ENCODE results near the gene SPTBN1.

Gene SPTBN1

GRCh38 chr2:54671875-54672589 is 215.9 kb downstream of the SPTBN1 start:
- H3K18ac ChIP-seq (ENCODE audit: low read length): no peak overlapping the region
- no peak overlapping the region for H2AK5ac ChIP-seq (ENCODE audit: low read length)
- H4K12ac ChIP-seq (ENCODE audit: low read depth, low read length): no peak overlapping the region
- peak in 1 of 2 donors; percentile 17 for DNase-seq
- H3K4ac ChIP-seq (ENCODE audit: low read depth, low read length): no peak overlapping the region
- H3K79me1 ChIP-seq (ENCODE audit: low read length): peaks cover 8% of the 10 kb centered on the region
- peak overlapping the region; percentile 26 for H3K4me2 ChIP-seq (ENCODE audit: low read length)
- no peaks in the 10 kb centered on the region for H3K9me3 ChIP-seq (ENCODE audit: insufficient read depth, low read depth, low read length)
- no peak overlapping the region for H3K4me3 ChIP-seq (ENCODE audit: low read depth, low read length)
- peaks cover 3% of the 10 kb centered on the region for H3K79me2 ChIP-seq (ENCODE audit: control insufficient read depth, insufficient read depth, low read length, poor library complexity)
- H2BK120ac ChIP-seq (ENCODE audit: insufficient read depth, low read length, poor library complexity): no peak overlapping the region
- no peak overlapping the region for H2BK5ac ChIP-seq (ENCODE audit: low read depth, low read length, poor library complexity)
- peak overlapping the region; percentile 84 for H3K27ac ChIP-seq (ENCODE audit: low read depth, low read length)
- no peak overlapping the region for H4K91ac ChIP-seq (ENCODE audit: low read depth, low read length)
- no peaks in the 10 kb centered on the region for H3K27me3 ChIP-seq (ENCODE audit: insufficient read depth, low read length)
- no peak overlapping the region for H3K23ac ChIP-seq (ENCODE audit: low read length)
- H3K14ac ChIP-seq (ENCODE audit: low read length): no peak overlapping the region
- H3K4me1 ChIP-seq (ENCODE audit: control insufficient read depth in 1 of 2, insufficient read depth in 2 of 2, low read length in 2 of 2): peaks cover 12 to 27% of the 10 kb centered on the region in 2 experiments
- H2BK12ac ChIP-seq (ENCODE audit: low read length): no peak overlapping the region
- H3K36me3 ChIP-seq (ENCODE audit: control insufficient read depth in 1 of 2, insufficient read depth in 2 of 2, low read length in 2 of 2): peaks cover 13 to 21% of the 10 kb centered on the region in 2 experiments
- no CpG with 5 or more reads among the region's 4 CpGs for WGBS (ENCODE audit: extremely low coverage, insufficient coverage, insufficient read length)
- H2AFZ ChIP-seq (ENCODE audit: insufficient read depth, low read length, poor library complexity): no peak overlapping the region
- H3K9ac ChIP-seq (ENCODE audit: low read length): no peak overlapping the region
- H4K8ac ChIP-seq (ENCODE audit: low read depth, low read length): no peak overlapping the region

- H3K4me3 ChIP-seq (ENCODE audit: low read depth, low read length): no peak overlapping the region
Observed at GRCh38 chr2:54672590-54673456, 216.7 kb downstream of the SPTBN1 start.

GRCh38 chr2:54673501-54673998 is 217.4 kb downstream of the SPTBN1 start:
- peak overlapping the region; percentile 86 for H3K18ac ChIP-seq (ENCODE audit: low read length)
- peak overlapping the region; percentile 15 for H2AFZ ChIP-seq (ENCODE audit: insufficient read depth, low read length, poor library complexity)
- H4K12ac ChIP-seq (ENCODE audit: low read depth, low read length): no peak overlapping the region
- H3K79me1 ChIP-seq (ENCODE audit: low read length): peaks cover 8% of the 10 kb centered on the region
- peak overlapping the region; percentile 81 for H4K8ac ChIP-seq (ENCODE audit: low read depth, low read length)
- H3K4me3 ChIP-seq (ENCODE audit: low read depth, low read length): no peak overlapping the region
- H2BK12ac ChIP-seq (ENCODE audit: low read length): peak overlapping the region; percentile 91
- H2AK5ac ChIP-seq (ENCODE audit: low read length): peak overlapping the region; percentile 81
- H4K91ac ChIP-seq (ENCODE audit: low read depth, low read length): peak overlapping the region; percentile 95
- H3K4me2 ChIP-seq (ENCODE audit: low read length): peak overlapping the region; percentile 32
- peaks cover 1% of the 10 kb centered on the region for H3K9me3 ChIP-seq (ENCODE audit: insufficient read depth, low read depth, low read length)
- peak overlapping the region; percentile 88 for H2BK5ac ChIP-seq (ENCODE audit: low read depth, low read length, poor library complexity)
- H3K36me3 ChIP-seq (ENCODE audit: control insufficient read depth in 1 of 2, insufficient read depth in 2 of 2, low read length in 2 of 2): peaks cover 3 to 13% of the 10 kb centered on the region in 2 experiments
- no peak overlapping the region for H3K23ac ChIP-seq (ENCODE audit: low read length)
- H3K9ac ChIP-seq (ENCODE audit: low read length): no peak overlapping the region
- H3K14ac ChIP-seq (ENCODE audit: low read length): peak overlapping the region; percentile 90
- peaks cover 3% of the 10 kb centered on the region for H3K79me2 ChIP-seq (ENCODE audit: control insufficient read depth, insufficient read depth, low read length, poor library complexity)
- DNase-seq: peak; percentile 63 to 79
- peak overlapping the region; percentile 79 for H2BK120ac ChIP-seq (ENCODE audit: insufficient read depth, low read length, poor library complexity)
- H3K27me3 ChIP-seq (ENCODE audit: insufficient read depth, low read length): no peaks in the 10 kb centered on the region
- WGBS (ENCODE audit: extremely low coverage, insufficient coverage, insufficient read length): no CpG with 5 or more reads among the region's 16 CpGs
- peaks cover 12 to 27% of the 10 kb centered on the region in 2 experiments for H3K4me1 ChIP-seq (ENCODE audit: control insufficient read depth in 1 of 2, insufficient read depth in 2 of 2, low read length in 2 of 2)
- H3K4ac ChIP-seq (ENCODE audit: low read depth, low read length): peak overlapping the region; percentile 57
- peak overlapping the region; percentile 94 for H3K27ac ChIP-seq (ENCODE audit: low read depth, low read length)

More at GRCh38 chr2:54672590-54673456, 216.7 kb downstream of the SPTBN1 start:
- Histone ChIP-seq H2BK5ac (ENCODE audit: low read depth, low read length, poor library complexity) (peak overlapping the region; percentile 88), H3K4ac (ENCODE audit: low read depth, low read length) (peak overlapping the region; percentile 57), H3K18ac (ENCODE audit: low read length) (peak overlapping the region; percentile 86), H3K36me3 (ENCODE audit: control insufficient read depth in 1 of 2, insufficient read depth in 2 of 2, low read length in 2 of 2) (peaks cover 8 to 18% of the 10 kb centered on the region in 2 experiments), H3K4me1 (ENCODE audit: control insufficient read depth in 1 of 2, insufficient read depth in 2 of 2, low read length in 2 of 2) (peaks cover 12 to 27% of the 10 kb centered on the region in 2 experiments), H3K4me2 (ENCODE audit: low read length) (peak overlapping the region; percentile 32), H2AK5ac (ENCODE audit: low read length) (no peak overlapping the region), H4K91ac (ENCODE audit: low read depth, low read length) (peak overlapping the region; percentile 95), H4K12ac (ENCODE audit: low read depth, low read length) (no peak overlapping the region), H3K79me2 (ENCODE audit: control insufficient read depth, insufficient read depth, low read length, poor library complexity) (peaks cover 3% of the 10 kb centered on the region), H3K23ac (ENCODE audit: low read length) (no peak overlapping the region), H3K79me1 (ENCODE audit: low read length) (peaks cover 8% of the 10 kb centered on the region), H2BK120ac (ENCODE audit: insufficient read depth, low read length, poor library complexity) (peak overlapping the region; percentile 79), H4K8ac (ENCODE audit: low read depth, low read length) (peak overlapping the region; percentile 81), H2BK12ac (ENCODE audit: low read length) (peak overlapping the region; percentile 91), H3K14ac (ENCODE audit: low read length) (peak overlapping the region; percentile 90), H3K27me3 (ENCODE audit: insufficient read depth, low read length) (no peaks in the 10 kb centered on the region), H3K27ac (ENCODE audit: low read depth, low read length) (peak overlapping the region; percentile 94), H2AFZ (ENCODE audit: insufficient read depth, low read length, poor library complexity) (no peak overlapping the region), H3K9me3 (ENCODE audit: insufficient read depth, low read depth, low read length) (peaks cover 1% of the 10 kb centered on the region), H3K9ac (ENCODE audit: low read length) (no peak overlapping the region)
- DNase-seq: peak; percentile 20 to 75
- no CpG with 5 or more reads among the region's 12 CpGs for WGBS (ENCODE audit: extremely low coverage, insufficient coverage, insufficient read length)

- H3K4me1 ChIP-seq (ENCODE audit: control insufficient read depth in 1 of 2, insufficient read depth in 2 of 2, low read length in 2 of 2): peaks cover 12 to 22% of the 10 kb centered on the region in 2 experiments
- no peak overlapping the region for H3K14ac ChIP-seq (ENCODE audit: low read length)
- no peak overlapping the region for H3K4me2 ChIP-seq (ENCODE audit: low read length)
- H2BK12ac ChIP-seq (ENCODE audit: low read length): no peak overlapping the region
- peaks cover 1% of the 10 kb centered on the region for H3K9me3 ChIP-seq (ENCODE audit: insufficient read depth, low read depth, low read length)
- H3K79me1 ChIP-seq (ENCODE audit: low read length): peaks cover 8% of the 10 kb centered on the region
- H4K8ac ChIP-seq (ENCODE audit: low read depth, low read length): no peak overlapping the region
- H4K91ac ChIP-seq (ENCODE audit: low read depth, low read length): no peak overlapping the region
- H3K18ac ChIP-seq (ENCODE audit: low read length): no peak overlapping the region
- DNase-seq: no peak
- H3K23ac ChIP-seq (ENCODE audit: low read length): no peak overlapping the region
- no peak overlapping the region for H2BK120ac ChIP-seq (ENCODE audit: insufficient read depth, low read length, poor library complexity)
- H2AFZ ChIP-seq (ENCODE audit: insufficient read depth, low read length, poor library complexity): no peak overlapping the region
- no peak overlapping the region for H3K4me3 ChIP-seq (ENCODE audit: low read depth, low read length)
- H3K9ac ChIP-seq (ENCODE audit: low read length): no peak overlapping the region
- H2AK5ac ChIP-seq (ENCODE audit: low read length): no peak overlapping the region
- no peak overlapping the region for H3K4ac ChIP-seq (ENCODE audit: low read depth, low read length)
- peaks cover 3% of the 10 kb centered on the region for H3K79me2 ChIP-seq (ENCODE audit: control insufficient read depth, insufficient read depth, low read length, poor library complexity)
- no peaks in the 10 kb centered on the region for H3K27me3 ChIP-seq (ENCODE audit: insufficient read depth, low read length)
- WGBS (ENCODE audit: extremely low coverage, insufficient coverage, insufficient read length): no CpG with 5 or more reads among the region's 8 CpGs
- peaks cover 3 to 6% of the 10 kb centered on the region in 2 experiments for H3K36me3 ChIP-seq (ENCODE audit: control insufficient read depth in 1 of 2, insufficient read depth in 2 of 2, low read length in 2 of 2)
- no peak overlapping the region for H4K12ac ChIP-seq (ENCODE audit: low read depth, low read length)
- H3K27ac ChIP-seq (ENCODE audit: low read depth, low read length): no peak overlapping the region
- no peak overlapping the region for H2BK5ac ChIP-seq (ENCODE audit: low read depth, low read length, poor library complexity)
Observed at GRCh38 chr2:54675281-54675680, 219.2 kb downstream of the SPTBN1 start.
